Cardiac muscle cell (in vitro differentiated cells and primary cell): ENCODE results near the gene GRAMD1C. TPM values are rescaled to one million over a fixed set of nuclear protein-coding genes. Genes with fewer than 3 reads are reported as not detected.

Source experiments
- DNase-seq, 2 donors: peaks; one replicate each; pipeline versions ENCODE4 v3.0.0 to v3.0.0-alpha.2; 2010 to 2017; ENCODE audit warnings: low read depth in 1 of 2, low spot score in 1 of 2
- H3K27ac ChIP-seq: fragments of 200-600 bp; sonication (generic); 2 replicates; pipeline ENCODE4 v1.5.1; 2016
- H3K27me3 ChIP-seq: fragments of 200-600 bp; sonication (generic); 2 replicates; pipeline ENCODE4 v1.6.0; 2016; ENCODE audit warnings: control low read depth
- H3K36me3 ChIP-seq: fragments of 200-600 bp; sonication (generic); 2 replicates; pipeline ENCODE4 v1.5.1; 2016; ENCODE audit warnings: control low read depth
- H3K4me1 ChIP-seq: fragments of 200-600 bp; sonication (generic); 2 replicates; pipeline ENCODE4 v1.8.1; 2017; ENCODE audit warnings: low read depth, mild to moderate bottlenecking, mixed run types
- H3K4me3 ChIP-seq: fragments of 200-600 bp; sonication (generic); 2 replicates; pipeline ENCODE4 v1.5.1; 2016; ENCODE audit warnings: mild to moderate bottlenecking
- H3K9me3 ChIP-seq: fragments of 200-600 bp; sonication (generic); 2 replicates; pipeline ENCODE4 v1.5.1; 2017; ENCODE audit warnings: low read depth, mild to moderate bottlenecking, control low read depth
- polyA plus RNA-seq: library from polyadenylated mRNA; unstranded; fragments of >200 nt; fragmentation: Nextera tagmentation; extraction: Ambion mirVana; gene quantifications from 2 replicates; pipeline ENCODE4 v1.2.1, GENCODE V29; 2016
- total RNA-seq: library from RNA; depleted of rRNA; stranded (reverse); fragments of >200 nt; gene quantifications from 2 replicates; pipeline ENCODE4 v1.2.3, GENCODE V29; 2016
- TF ChIP-seq, protein P1 (sequence below): IDR thresholded peaks from 2 replicates; pipeline ENCODE4 v1.5.1; 2012; ENCODE audit warnings: low read depth, mild to moderate bottlenecking, low read length

GRAMD1C gene
- total and polyA plus RNA-seq, 2 experiments from 2014 or later, result 0.31 to 6.5 TPM

DNA sequence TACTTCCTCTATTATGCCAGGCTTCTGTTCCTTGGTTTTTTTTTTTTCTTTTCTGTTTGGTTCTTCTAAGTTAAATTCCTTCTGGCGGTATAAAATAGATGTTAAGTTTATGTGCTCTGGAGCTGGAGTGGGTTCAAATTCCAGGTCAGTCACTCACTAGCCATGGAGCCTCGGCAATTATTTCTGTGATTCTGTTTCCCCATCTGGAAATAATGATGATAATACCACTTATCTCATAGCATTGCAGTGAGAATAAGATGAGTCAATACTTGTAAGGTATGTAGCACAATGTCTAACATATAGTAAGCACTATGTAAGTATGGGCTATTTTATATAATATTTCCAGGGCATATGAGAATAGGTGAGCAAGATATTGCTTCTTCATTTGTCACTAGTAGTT lies 76.1 kb downstream of the GRAMD1C start:
- DNase-seq, result peak in 1 of 2 donors; percentile 33

DNA sequence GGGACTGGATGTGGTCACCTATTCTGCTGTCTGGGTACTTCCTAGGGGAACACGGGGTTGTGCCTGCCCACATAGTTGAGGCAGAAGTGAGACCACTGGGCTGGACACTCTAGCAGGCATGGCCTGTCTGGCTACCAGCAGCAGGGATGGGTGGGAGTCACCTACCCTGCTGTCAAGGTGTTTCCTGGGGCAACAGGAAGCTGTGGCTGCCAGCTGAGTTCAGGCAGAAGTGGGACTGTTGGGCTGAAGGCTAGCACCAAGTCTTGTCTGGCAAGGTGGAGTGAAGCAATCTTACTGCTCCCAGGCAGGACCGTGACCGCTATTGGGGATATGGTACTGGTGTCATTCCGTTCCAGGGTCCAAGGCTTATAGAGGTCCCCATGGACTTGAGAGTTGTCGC lies 89.0 kb downstream of the GRAMD1C start:
- Histone ChIP-seq H3K4me1 (no peaks in the 10 kb centered on the region), H3K4me3 (no peak overlapping the region), H3K9me3 (no peaks in the 10 kb centered on the region), H3K27me3 (no peaks in the 10 kb centered on the region), H3K36me3 (no peaks in the 10 kb centered on the region), H3K27ac (no peak overlapping the region)
- no peak for DNase-seq
- TF ChIP-seq, protein P1, sequence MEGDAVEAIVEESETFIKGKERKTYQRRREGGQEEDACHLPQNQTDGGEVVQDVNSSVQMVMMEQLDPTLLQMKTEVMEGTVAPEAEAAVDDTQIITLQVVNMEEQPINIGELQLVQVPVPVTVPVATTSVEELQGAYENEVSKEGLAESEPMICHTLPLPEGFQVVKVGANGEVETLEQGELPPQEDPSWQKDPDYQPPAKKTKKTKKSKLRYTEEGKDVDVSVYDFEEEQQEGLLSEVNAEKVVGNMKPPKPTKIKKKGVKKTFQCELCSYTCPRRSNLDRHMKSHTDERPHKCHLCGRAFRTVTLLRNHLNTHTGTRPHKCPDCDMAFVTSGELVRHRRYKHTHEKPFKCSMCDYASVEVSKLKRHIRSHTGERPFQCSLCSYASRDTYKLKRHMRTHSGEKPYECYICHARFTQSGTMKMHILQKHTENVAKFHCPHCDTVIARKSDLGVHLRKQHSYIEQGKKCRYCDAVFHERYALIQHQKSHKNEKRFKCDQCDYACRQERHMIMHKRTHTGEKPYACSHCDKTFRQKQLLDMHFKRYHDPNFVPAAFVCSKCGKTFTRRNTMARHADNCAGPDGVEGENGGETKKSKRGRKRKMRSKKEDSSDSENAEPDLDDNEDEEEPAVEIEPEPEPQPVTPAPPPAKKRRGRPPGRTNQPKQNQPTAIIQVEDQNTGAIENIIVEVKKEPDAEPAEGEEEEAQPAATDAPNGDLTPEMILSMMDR, result no peak

More for the DNA sequence above, 76.1 kb downstream of the GRAMD1C start:
- Histone ChIP-seq H3K4me3 (no peak overlapping the region), H3K9me3 (no peaks in the 10 kb centered on the region), H3K4me1 (no peaks in the 10 kb centered on the region), H3K27ac (no peak overlapping the region), H3K27me3 (no peaks in the 10 kb centered on the region), H3K36me3 (no peaks in the 10 kb centered on the region)
- TF ChIP-seq, protein P1, result no peak

DNA sequence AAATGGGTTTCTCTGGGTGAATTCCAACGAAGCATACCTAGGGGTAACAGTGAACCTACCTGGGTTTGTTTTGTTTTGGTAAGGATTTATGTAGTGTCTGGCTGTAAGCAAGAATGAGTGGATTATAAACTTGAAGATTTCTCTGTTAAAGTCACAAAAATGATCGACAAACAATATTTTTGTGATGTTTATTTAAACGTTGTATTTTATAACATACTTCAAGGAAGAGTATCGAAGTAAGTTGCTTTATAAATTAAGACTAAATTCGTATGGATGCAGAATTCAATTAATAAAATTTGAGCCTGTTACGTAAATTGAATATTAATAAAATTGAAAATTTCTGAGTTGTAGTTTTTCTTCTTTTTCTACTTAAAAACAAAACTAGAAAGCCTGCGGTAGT lies 108.2 kb downstream of the GRAMD1C start:
- H3K4me1 ChIP-seq, result peaks cover 6% of the 10 kb centered on the region
- peaks cover 29% of the 10 kb centered on the region for H3K27me3 ChIP-seq
- peak overlapping the region; percentile 91 for H3K4me3 ChIP-seq
- H3K9me3 ChIP-seq, result no peaks in the 10 kb centered on the region
- no peaks in the 10 kb centered on the region for H3K36me3 ChIP-seq
- TF ChIP-seq, protein P1, result no peak
- no peak for DNase-seq
- H3K27ac ChIP-seq, result no peak overlapping the region

DNA sequence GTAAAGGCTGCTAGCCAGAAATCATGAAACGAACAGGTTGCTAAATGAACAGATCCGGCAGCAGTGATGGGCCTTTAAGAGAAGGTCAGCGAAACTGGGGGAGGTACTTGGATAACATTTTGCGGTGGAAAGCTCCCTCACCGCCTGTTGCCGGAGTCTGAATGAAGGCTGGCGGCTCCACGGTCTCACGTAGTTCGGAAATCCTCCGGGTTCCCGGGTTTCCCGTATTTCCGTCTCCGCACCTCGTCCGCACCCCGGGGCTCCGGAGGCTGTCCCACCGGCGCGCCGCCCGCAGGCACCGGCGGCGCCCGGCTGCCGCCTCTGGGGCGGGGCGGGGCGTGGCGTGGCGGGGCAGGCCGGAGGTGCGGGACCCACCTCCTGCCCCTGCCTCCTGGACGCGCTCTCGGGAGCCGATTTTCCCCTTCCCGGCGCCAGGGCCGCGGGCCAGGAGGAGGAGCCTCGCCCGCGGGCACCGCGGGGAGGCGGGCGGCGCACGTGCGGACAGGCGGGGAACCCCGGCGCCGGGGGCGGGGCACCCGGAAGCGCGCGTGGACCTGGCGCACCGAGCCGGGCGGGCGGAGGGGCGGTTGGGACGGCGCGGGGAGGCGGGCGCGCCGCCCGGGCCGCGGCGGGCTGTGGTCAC lies 108.9 kb downstream of the GRAMD1C start, which contains the start of gene ZDHHC23:
Gene ZDHHC23 (plus strand): TSS at position 642 of the 643 bp plus-strand sequence. CDS start 790 bp downstream, outside the sequence.
- TF ChIP-seq, protein P1, result no peak
- Histone ChIP-seq H3K36me3 (no peaks in the 10 kb centered on the region), H3K9me3 (no peaks in the 10 kb centered on the region), H3K4me1 (peaks cover 6% of the 10 kb centered on the region), H3K27me3 (peaks cover 29% of the 10 kb centered on the region), H3K27ac (peak within 1 kb of the TSS; percentile 49), H3K4me3 (peak within 1 kb of the TSS; percentile 91)
- peak; percentile 62 to 77 for DNase-seq

DNA sequence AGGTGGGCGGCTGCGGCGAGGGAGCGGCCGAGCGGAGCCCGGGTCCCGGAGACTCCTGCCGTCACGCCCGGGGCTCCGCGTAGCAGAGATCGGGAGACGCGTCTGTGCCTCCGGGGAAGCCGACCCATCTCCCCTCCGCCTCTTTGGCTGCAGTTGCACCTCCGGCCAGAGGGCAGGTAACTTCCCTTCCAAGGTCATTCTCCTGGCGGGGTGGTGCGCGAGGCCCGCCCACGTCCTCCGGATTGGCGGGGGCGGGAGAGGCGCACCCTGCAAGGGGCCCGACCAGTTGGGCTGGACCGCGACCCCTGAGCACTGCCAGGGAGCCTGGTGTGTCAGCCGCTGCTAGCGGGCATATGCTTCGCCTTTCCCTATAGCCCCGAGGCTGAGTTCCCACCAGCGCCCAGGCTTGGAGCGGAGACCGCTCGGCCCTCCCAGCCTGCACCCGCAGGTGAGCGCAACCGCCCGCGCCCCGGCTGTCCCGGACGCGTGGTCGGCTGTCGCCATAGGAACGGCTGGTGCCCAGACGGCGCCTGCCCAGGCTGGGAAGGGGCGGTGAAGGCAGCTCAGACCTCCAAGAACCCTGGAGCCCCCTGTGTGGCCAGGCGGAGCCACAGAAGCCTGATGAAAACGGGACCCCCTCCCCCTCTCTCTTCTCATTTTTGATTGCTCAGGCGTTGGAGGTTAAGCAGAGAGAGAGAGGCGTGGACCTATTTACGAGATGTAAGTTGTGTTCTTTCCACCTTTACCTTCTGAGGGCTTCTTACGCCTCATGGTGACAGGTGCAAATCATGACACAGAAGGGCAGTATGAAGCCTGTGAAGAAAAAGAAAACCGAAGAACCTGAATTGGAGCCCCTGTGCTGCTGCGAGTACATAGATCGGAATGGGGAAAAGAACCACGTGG lies 109.7 kb downstream of the GRAMD1C start:
- Histone ChIP-seq H3K9me3 (no peaks in the 10 kb centered on the region), H3K36me3 (no peaks in the 10 kb centered on the region), H3K4me3 (peak overlapping the region; percentile 91), H3K27ac (no peak overlapping the region), H3K4me1 (peaks cover 6% of the 10 kb centered on the region), H3K27me3 (peaks cover 29% of the 10 kb centered on the region)
- TF ChIP-seq, protein P1, result no peak
- peak in 1 of 2 donors; percentile 57 for DNase-seq
